ENCODE results near the gene YY1. TPM values are rescaled to one million over a fixed set of nuclear protein-coding genes. Genes with fewer than 3 reads are reported as not detected.
"Not testable (repeated sequence)": the region's sequence is repeated elsewhere in the genome, so short reads cannot be mapped to it uniquely, and the experiment has no call there.

YY1 gene
- total RNA-seq, 1 donor from 2014 or later, result 47.7 TPM

- FAIRE-seq (no peak), DNase-seq (ENCODE audit: low spot score in 2 of 2) (no peak)
These were observed 26.2 kb upstream of the YY1 start for GRCh38 chr14:100212476-100213333.

GRCh38 chr14:100213587-100213955 lies 25.4 kb upstream of the YY1 start:
- FAIRE-seq, result no peak

DNA sequence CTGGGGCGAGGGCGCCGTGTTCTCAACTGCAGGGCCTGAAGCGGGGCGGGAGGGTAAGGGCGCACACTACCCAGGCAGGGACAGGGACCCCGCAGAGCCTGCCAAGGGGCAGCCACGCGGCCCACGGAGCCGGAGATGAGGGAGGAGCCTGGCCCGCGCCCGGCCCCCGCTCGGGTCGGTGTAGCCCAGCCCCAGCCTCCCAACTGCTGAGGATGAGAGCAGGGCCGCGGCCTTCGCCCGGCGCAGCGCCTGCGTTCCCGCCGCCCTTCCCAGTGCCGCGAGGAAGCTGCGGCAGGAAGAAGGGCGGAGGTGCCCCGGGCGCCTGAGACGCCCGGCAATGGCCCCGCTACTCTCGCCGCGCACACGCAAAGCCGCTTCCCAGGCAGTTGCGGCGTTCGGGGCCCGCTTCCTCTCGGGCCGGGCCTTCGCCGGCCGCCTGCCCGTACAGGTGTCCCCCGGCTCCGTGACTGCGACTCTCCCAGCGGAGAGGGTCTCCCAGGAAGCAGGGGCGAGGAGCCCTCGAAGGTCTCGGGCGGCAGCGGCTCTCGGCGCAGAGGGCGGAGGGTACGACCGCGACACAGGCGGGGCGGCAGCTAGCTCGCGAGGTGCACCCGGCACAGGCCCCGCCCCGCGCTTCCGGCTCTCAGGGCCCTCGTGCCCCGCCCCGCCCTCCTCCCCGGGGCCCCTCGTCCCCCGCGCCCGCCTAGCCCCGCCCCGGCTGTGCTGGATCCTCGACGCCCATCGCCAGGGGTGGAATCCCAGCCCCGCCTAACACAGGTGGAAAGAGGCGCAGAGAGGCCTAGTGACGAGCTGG lies 24.8 kb upstream of the YY1 start:
- FAIRE-seq (no peak), DNase-seq (ENCODE audit: low spot score in 2 of 2) (peak; percentile 83 to 89)

More at GRCh38 chr14:100213587-100213955, 25.4 kb upstream of the YY1 start:
- DNase-seq (ENCODE audit: low spot score in 2 of 2), result no peak

DNA sequence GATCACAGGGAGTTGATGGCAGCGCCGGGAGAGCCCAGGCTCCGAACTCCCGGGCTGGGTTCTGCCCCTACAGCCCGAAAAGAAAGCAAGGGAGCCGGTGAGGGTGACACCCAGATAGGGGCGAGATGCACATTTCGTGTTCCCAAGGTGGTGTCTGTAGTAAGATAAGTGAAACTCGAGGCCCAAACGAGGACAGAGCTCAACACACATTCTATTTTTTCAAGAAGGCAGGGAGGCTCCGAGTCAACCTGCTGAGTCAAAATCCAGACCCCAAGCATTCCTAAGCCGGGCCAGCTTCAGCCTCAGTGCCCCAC lies 24.2 kb upstream of the YY1 start:
- FAIRE-seq (no peak), DNase-seq (ENCODE audit: low spot score in 2 of 2) (no peak)

GRCh38 chr14:100215330-100215885 lies 23.5 kb upstream of the YY1 start:
- DNase-seq (ENCODE audit: low spot score in 2 of 2) (no peak), FAIRE-seq (no peak)

DNA sequence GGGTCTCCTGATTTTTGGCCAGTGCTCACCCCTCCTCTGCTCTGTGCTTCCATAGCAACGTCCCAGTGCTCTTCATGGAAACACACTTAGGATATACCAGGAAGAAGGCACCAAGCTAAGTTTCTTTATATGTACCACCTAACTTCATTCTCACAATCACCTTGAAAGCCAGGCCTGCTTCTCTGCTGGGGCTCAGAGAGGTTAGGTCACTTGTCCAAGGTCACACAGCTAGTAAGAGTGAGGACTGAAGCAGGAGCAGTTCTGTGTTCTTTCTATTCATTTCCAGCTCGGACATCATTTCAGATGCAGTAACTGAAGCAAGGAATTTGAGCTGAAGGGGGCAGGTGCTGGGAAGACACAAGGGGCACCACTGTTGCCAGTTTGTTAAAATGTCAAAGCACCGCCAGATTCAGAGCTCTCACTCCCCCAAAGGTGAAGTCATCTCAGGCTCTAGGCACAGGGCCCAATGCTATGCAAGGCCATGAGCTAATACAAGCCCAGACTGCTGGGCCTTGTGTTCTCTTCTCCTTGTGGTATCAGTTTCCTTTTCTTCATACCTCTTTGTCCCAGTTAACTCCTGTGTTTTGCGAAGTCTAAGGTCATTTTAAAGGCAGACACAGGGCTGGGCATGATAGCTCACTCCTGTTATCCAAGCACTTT lies 19.7 kb upstream of the YY1 start:
- no peak for FAIRE-seq

DNA sequence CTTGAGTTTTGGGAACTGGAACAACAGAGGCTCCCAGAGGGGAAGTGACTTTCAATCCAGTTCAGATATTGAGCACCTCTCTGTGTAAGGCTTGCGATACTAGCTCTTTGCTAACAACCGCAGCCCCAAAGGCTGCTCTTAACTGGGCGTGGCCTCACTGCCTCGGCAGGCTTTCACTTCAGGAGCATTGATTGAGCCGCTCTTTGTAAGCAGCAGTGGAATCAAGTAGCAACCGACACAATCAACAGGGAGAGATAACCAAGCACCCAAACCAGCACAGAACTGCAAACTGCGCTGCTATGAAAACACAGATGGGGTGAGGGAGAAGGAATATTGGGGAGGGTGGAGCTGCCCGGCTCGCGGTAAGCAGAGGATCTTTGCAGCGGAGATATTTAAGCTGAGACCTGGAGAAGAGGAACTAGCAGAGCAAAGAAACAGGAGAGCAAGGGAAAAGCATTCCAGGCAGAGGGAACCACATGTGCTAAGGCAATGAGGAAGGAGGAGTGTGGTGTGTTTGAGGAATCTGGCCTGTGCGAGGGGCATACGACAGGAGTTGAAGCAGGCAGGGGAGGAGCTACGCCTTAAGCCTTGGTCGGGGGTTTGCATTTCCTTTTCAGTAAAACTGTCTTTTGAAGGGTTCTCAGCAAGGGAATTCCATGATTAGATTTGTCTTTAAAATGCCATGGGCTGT lies 17.3 kb upstream of the YY1 start:
- DNase-seq (ENCODE audit: low spot score in 2 of 2), result no peak
- no peak for FAIRE-seq

More for the DNA sequence above, 19.7 kb upstream of the YY1 start:
- no peak for DNase-seq (ENCODE audit: low spot score in 2 of 2)

DNA sequence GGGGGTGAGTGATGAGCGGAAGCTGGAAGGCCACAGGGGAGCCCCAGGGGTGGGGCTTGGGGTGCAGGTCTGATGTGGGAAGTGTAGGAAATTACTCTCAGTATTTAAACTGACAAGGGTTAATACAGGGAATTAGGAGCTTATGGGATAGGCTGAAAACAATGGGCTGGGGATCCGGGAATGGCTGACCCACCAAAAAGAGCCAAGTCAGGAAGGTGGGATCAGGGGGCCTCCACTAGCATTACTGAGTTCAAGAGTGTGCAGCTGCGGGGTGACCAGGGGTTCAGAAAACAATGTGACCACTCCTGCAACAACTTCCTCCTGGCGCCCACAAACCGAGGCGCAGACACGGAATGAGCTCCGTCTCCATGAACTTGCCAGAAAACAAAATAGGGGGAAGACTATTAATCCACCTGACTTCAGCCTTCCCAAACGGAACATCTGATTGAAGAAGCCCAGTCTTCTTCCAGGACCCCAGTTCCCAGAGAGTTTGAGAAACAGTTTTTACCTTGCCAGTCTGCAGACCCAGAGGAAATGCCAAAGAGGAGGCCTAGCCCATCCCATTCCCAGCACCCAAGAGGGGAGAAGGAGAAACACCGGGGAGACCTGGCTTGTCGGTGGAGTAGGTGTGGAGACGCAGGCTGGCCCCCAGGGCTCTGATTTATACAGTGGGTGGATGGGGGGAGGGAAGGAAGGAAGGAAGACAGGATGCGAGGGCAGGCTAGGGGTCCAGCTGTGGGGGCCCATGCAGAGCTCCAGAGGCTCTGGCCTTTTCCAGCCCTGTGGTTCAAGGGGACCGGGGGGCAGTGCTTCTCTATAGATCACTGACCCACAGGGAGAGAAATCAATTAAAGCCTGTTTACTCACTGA lies 16.5 kb upstream of the YY1 start:
- no peak for FAIRE-seq
- DNase-seq (ENCODE audit: low spot score in 2 of 2), result no peak

DNA sequence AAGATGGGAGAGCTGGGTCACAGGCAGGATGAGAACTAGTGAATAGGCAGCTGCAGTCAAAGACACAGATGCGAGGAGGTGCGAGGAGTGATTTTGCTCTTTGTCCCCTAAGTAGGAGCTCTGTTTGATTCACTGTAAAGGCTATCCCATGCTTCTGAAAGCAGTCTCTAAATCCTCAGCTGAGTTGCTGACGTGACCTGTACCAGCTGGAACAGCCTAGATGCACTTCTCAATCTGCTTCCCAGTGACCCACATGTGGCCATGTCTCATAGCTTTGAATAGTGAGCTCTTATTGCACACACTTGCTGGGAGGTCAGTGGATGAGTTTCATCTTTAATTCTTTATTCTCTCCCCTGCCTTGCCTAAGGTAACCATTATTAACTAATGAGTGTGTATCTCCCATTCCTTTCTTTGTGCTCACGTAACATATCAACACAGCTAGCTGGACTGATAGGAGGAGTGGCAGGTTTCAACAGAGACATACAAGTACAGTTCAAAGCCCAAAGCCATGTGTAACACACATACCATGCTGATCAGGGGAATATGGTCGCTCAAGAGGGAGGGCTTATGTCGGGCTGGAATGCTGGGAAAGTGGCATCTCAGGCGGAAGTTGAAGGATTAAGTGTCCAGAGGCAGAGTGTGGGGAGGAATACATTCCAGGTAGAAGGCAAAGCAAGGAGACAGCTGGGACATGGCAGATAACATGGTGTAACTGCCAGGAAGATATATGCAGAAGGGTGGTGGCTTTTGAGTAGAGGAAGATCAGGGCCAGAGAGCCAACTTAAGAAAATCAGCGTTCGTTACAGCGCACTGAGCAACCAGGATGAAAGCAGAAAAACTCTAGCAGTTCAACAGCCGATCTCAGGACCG lies 15.4 kb upstream of the YY1 start:
- FAIRE-seq (no peak), DNase-seq (ENCODE audit: low spot score in 2 of 2) (no peak)

DNA sequence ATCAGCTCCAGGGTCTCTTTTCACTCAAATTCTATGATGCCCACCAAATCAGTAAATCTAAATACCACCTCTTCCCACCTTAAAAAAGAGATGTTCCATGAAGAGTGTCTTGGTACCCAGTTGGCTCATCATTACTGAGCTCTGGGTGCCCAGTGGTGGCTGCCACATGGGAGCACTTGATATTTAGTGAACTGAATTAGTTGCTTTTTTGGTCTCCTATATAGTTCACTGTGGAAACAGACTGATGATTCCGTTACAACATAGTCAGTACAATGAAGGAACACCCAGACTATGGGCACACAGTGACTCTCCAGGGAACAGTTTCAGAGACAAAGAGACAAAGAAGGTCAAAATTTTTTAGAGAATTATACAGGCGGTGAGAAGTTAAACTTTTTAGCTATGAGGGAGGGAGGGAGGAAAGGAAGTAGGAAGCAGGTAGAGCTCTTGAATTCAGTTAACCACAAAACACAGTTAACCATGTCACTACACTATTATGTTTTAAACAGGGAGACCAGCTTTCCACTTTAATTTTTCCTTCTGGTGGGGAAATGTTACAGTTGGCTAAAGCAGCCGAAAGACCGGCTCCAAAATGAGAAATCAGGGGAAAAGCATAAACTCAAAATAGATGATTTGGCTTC lies 14.6 kb upstream of the YY1 start:
- DNase-seq (ENCODE audit: low spot score in 2 of 2) (no peak), FAIRE-seq (no peak)

DNA sequence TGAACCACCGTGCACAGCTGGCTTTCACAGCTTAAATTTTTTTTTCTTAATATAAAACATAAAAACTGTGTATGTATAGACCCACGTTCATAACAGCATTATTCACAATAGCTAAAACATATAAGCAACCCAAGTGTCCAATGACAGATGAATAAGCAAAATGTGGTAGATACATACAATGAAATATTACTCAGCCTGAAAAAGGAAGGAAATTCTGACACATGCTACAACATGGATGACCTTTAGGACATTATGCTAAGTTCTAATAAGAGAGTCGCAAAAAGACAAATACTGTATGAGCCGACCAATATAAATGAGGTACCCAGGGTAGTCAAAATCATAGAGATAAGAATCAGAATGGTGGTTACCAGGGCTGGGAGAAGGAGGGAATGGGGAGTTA lies 13.8 kb upstream of the YY1 start:
- FAIRE-seq, result no peak
- no peak for DNase-seq (ENCODE audit: low spot score in 2 of 2)

- DNase-seq (ENCODE audit: low spot score in 2 of 2) (no peak), FAIRE-seq (no peak)
These were observed 8.6 kb upstream of the YY1 start for GRCh38 chr14:100230361-100230760.

DNA sequence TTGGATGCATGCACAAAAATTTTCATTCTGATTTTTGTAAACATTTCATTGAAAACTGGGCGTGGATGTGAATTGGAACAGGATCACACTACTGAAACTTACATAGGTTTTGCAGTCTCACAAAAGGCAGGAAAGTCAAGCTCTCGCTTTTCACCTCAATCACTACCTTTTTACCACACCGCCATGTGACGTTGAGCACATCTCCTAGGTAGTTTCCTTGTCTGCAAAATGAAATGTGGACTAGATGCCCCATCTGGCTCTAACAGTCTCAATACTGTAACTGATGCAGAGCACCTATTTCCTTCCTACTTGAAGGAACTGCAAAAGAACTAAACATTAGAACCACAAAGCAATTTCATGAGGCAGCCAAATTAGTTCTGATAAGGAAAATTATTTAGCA lies 4.4 kb upstream of the YY1 start:
- FAIRE-seq (no peak), DNase-seq (ENCODE audit: low spot score in 2 of 2) (no peak)

DNA sequence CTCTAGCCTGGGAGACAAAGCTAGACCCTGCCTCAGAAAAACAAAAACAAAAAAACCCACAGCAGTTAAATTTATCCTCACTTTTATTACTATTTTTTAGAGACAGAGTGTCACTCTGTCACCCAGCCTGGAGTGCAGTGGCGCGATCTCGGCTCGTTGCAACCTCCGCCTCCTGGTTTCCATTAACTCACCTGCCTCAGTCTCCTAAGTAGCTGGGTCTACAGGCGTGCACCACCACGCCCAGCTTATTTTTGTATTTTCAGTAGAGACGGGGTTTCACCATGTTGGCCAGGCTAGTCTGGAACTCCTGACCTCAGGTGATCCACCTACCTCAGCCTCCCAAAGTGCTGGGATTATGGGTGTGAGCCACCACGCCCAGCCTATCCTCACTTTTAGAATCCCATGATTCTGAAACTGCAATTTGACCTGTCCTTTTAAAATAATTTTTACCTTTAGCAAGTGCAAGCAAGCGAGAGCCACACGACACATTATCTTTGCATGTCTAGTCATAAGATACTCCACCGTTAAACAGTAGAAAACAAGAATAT lies 2.6 kb upstream of the YY1 start:
- not testable (repeated sequence) for DNase-seq (ENCODE audit: low spot score in 2 of 2); FAIRE-seq

GRCh38 chr14:100236881-100237280 lies 2.1 kb upstream of the YY1 start:
- FAIRE-seq (no peak), DNase-seq (ENCODE audit: low spot score in 2 of 2) (no peak)

GRCh38 chr14:100237735-100238418 lies 1.1 kb upstream of the YY1 start:
- FAIRE-seq (no peak), DNase-seq (ENCODE audit: low spot score in 2 of 2) (peak; percentile 41 to 43)

- no peak for FAIRE-seq
- no peak for DNase-seq (ENCODE audit: low spot score in 2 of 2)
These were observed 381 bp downstream of the YY1 start for GRCh38 chr14:100239211-100239839.

Data from frontal cortex (tissue), 4 donors.